IMR-90 (cell line): Measurements from ENCODE around the gene CA11.

Source experiments
- BHLHE40 ChIP-seq: fragments of 150-350 bp; IDR thresholded peaks from 2 replicates; pipeline ENCODE4 v1.6.1; 2016; ENCODE audit warnings: mild to moderate bottlenecking, low read depth, low read length
- CEBPB ChIP-seq: IDR thresholded peaks from 2 replicates; pipeline ENCODE4 v1.6.1; 2012; ENCODE audit warnings: low read depth, low read length, improper control_type of control experiment
- CTCF ChIP-seq: conservative IDR thresholded peaks from 2 replicates; pipeline ENCODE4 v1.5.1; 2012; ENCODE audit warnings: mild to moderate bottlenecking, low read depth, low read length, improper control_type of control experiment
- ELK1 ChIP-seq: fragments of 150-350 bp; IDR thresholded peaks from 2 replicates; pipeline ENCODE4 v1.6.1; 2016; ENCODE audit warnings: low read depth, mild to moderate bottlenecking, low read length, moderate library complexity, borderline replicate concordance
- MAZ ChIP-seq: IDR thresholded peaks from 2 replicates; pipeline ENCODE4 v1.6.1; 2012; ENCODE audit warnings: low read depth, mild to moderate bottlenecking, low read length, improper control_type of control experiment, moderate library complexity, borderline replicate concordance
- POLR2A ChIP-seq: IDR thresholded peaks from 2 replicates; pipeline ENCODE4 v1.6.1; 2012; ENCODE audit warnings: mild to moderate bottlenecking, low read depth, low read length
- RAD21 ChIP-seq: IDR thresholded peaks from 2 replicates; pipeline ENCODE4 v1.6.1; 2012; ENCODE audit warnings: low read length, improper control_type of control experiment
- RFX5 ChIP-seq: IDR thresholded peaks from 2 replicates; pipeline ENCODE4 v1.8.0; 2012; ENCODE audit warnings: low read depth, mild to moderate bottlenecking, low read length, moderate library complexity
- SMC3 ChIP-seq: fragments of 150-350 bp; IDR thresholded peaks from 2 replicates; pipeline ENCODE4 v1.6.1; 2016; ENCODE audit warnings: low read depth, mild to moderate bottlenecking, antibody characterized with exemption, low read length, moderate library complexity
- USF2 ChIP-seq: fragments of 150-350 bp; IDR thresholded peaks from 2 replicates; pipeline ENCODE4 v1.6.1; 2017; ENCODE audit warnings: mild to moderate bottlenecking, antibody characterized with exemption, low read length, low read depth

- TF ChIP-seq CTCF: no peak
- TF ChIP-seq POLR2A: no peak
- TF ChIP-seq USF2: no peak
- TF ChIP-seq RAD21: no peak
- TF ChIP-seq ELK1: no peak
- no peak for TF ChIP-seq RFX5
- no peak for TF ChIP-seq MAZ
- no peak for TF ChIP-seq BHLHE40
- TF ChIP-seq SMC3: no peak
- TF ChIP-seq CEBPB: no peak
Measured at GRCh38 chr19:48611872-48612271, 34.1 kb downstream of the CA11 start.
